Small intestine (tissue), 16 donors: ENCODE measurements around the gene FTSJ1. TPM values are rescaled to one million over a fixed set of nuclear protein-coding genes. Genes with fewer than 3 reads are reported as not detected.
"Not testable (repeated sequence)": the region's sequence is repeated elsewhere in the genome, so short reads cannot be mapped to it uniquely, and the experiment has no call there.

Source experiments
- DNase-seq, 2 donors: peaks; one replicate each; pipeline versions ENCODE4 v3.0.0 to v3.0.0-alpha.2; 2013
- FAIRE-seq: peaks from 2 replicates; lab custom pipeline; 2012; peaks lifted over from hg19 to GRCh38; lab: Jason Lieb, UNC
- H3K27ac ChIP-seq, 3 donors: one replicate each; pipeline ENCODE4 v1.5.1; 2013; ENCODE audit warnings: low read length in 2 of 3, mild to moderate bottlenecking in 2 of 3, control low read depth in 1 of 3, inconsistent platforms in 1 of 3, low read depth in 1 of 3, moderate library complexity in 1 of 3
- H3K27me3 ChIP-seq, 3 donors: one replicate each; pipeline ENCODE4 v1.6.1; 2013; ENCODE audit warnings: low read length in 3 of 3, inconsistent platforms in 1 of 3; ENCODE audit not compliant: control insufficient read depth in 3 of 3, insufficient read depth in 3 of 3
- H3K36me3 ChIP-seq, 3 donors: one replicate each; pipeline ENCODE4 v1.6.1; 2013; ENCODE audit warnings: low read length in 3 of 3, inconsistent platforms in 1 of 3, low read depth in 1 of 3, mild to moderate bottlenecking in 1 of 3, moderate library complexity in 1 of 3; ENCODE audit not compliant: control insufficient read depth in 3 of 3, insufficient read depth in 2 of 3
- H3K4me1 ChIP-seq, 3 donors: one replicate each; pipeline ENCODE4 v1.6.1; 2013; ENCODE audit warnings: low read length in 2 of 3, inconsistent platforms in 1 of 3, low read depth in 1 of 3, mild to moderate bottlenecking in 1 of 3, moderate library complexity in 1 of 3; ENCODE audit not compliant: control insufficient read depth in 3 of 3, insufficient read depth in 2 of 3
- H3K4me3 ChIP-seq, 3 donors: one replicate each; pipeline ENCODE4 v1.5.1; 2013; ENCODE audit warnings: low read length in 3 of 3, control low read depth in 1 of 3, inconsistent platforms in 1 of 3, low read depth in 1 of 3, mild to moderate bottlenecking in 1 of 3, moderate library complexity in 1 of 3
- H3K9me3 ChIP-seq, 2 donors: one replicate each; pipeline ENCODE4 v1.6.1; 2013; ENCODE audit warnings: low read depth in 1 of 2, low read length in 1 of 2; ENCODE audit not compliant: control insufficient read depth in 2 of 2, insufficient read depth in 1 of 2
- WGBS, 3 donors: extraction: QIAGEN DNeasy Blood & Tissue Kit; methylation state at CpG; one replicate each; pipeline ENCODE4 v1.1.7; 2013; 5-methylcytosine and 5-hydroxymethylcytosine counted together
- long read RNA-seq, 10 donors: transcript quantifications; one replicate each; lab custom pipeline, GENCODE V29; 2026
- polyA plus RNA-seq, 4 donors: library from polyadenylated mRNA; stranded (reverse) in 3 of 4; unstranded in 1 of 4; fragments of 200-250 nt in 3 of 4; fragments of 120-200 nt in 1 of 4; gene quantifications; one replicate each; pipeline versions ENCODE4 v1.2.1 to v1.2.3, GENCODE V29; 2013
- donor health status: healthy with polysubstance abuse.
- donor health status: control.
- donor health status: control.
- donor health status: Bipolar disorder and iron deficiency.
- donor health status: healthy.

The FTSJ1 gene
- 10 to 100 TPM; 13.4 to 32.9 (median 18.1) TPM for polyA plus RNA-seq
- long read RNA-seq, donor 1, partial matches to known transcripts: 0 of 3 reads
- long read RNA-seq, donor 1, other reads (novel, unspliced or antisense): 0 of 3 reads
- long read RNA-seq, donor 2, partial matches to known transcripts: 0 of 1 reads
- long read RNA-seq, donor 2, other reads (novel, unspliced or antisense): 0 of 1 reads
- long read RNA-seq, donor 3: 0 reads
- long read RNA-seq, donor 4, partial matches to known transcripts: 0 of 1 reads
- long read RNA-seq, donor 4, other reads (novel, unspliced or antisense): 0 of 1 reads
- long read RNA-seq, donor 5: 0 reads
- long read RNA-seq, donor 6, partial matches to known transcripts: 0 of 1 reads
- long read RNA-seq, donor 6, other reads (novel, unspliced or antisense): 0 of 1 reads
- long read RNA-seq, donor 7, partial matches to known transcripts: 0 of 1 reads
- long read RNA-seq, donor 7, other reads (novel, unspliced or antisense): 0 of 1 reads
- long read RNA-seq, donor 8, partial matches to known transcripts: 0 of 1 reads
- long read RNA-seq, donor 8, other reads (novel, unspliced or antisense): 0 of 1 reads
- long read RNA-seq, donor 9: 0 reads
- long read RNA-seq, donor 10, partial matches to known transcripts: 0 of 2 reads
- long read RNA-seq, donor 10, other reads (novel, unspliced or antisense): 0 of 2 reads

GRCh38 chrX:48475774-48476577, at the start of gene FTSJ1:
TSS of gene FTSJ1 (plus strand) at chrX:48476199. CDS start at chrX:48478048, 1,849 bp downstream.
- Histone ChIP-seq H3K4me3 (peak within 1 kb of the TSS; percentile 54 to 83 (median 63)), H3K9me3 (no peaks in the 10 kb centered on the region), H3K27ac (peak within 1 kb of the TSS; percentile 42 to 95 (median 61)), H3K36me3 (peaks cover 0 to 4% (median 2%) of the 10 kb centered on the region in 3 donors), H3K4me1 (no peaks in the 10 kb centered on the region), H3K27me3 (no peaks in the 10 kb centered on the region)
- FAIRE-seq (peak; percentile 71), DNase-seq (peak; percentile 88 to 91)
- WGBS, 3 donors: 0 to 39% (median 7%) methylated on average over 52 to 75 of the region's 75 CpGs

- no CpG with 5 or more reads among the region's 12 CpGs for WGBS, 3 donors
- not testable (repeated sequence) for H3K27me3 ChIP-seq, H3K36me3 ChIP-seq, H3K9me3 ChIP-seq, H3K4me3 ChIP-seq, H3K27ac ChIP-seq, FAIRE-seq, H3K4me1 ChIP-seq, DNase-seq
Measured at GRCh38 chrX:48427027-48427716, 48.8 kb upstream of the FTSJ1 start.

DNA sequence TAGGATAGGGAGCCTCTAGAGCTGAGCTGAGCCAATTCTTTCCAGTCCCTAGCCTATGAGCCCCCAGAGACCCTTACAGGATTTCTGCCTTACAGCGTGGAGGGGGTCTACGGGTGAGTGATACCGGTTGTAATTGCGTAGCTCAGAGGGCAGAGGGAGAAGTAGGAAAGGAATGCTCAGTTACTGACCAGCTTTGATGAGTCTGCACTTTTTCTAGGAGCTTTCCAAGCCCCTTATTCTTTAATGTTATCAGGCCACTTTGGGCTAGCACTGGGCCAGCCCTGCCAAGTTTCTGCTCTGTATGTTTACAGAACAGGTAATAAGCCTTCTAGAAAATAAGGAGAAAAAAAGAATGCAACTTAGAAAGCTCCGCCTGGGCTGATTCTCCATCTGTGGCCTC, 46.4 kb upstream of the FTSJ1 start:
- not testable (repeated sequence) for H3K27me3 ChIP-seq, H3K4me3 ChIP-seq, H3K9me3 ChIP-seq, H3K36me3 ChIP-seq, FAIRE-seq, H3K4me1 ChIP-seq, DNase-seq, H3K27ac ChIP-seq
- 71 to 88% (median 78%) methylated on average over 5 of the region's 5 CpGs for WGBS, 3 donors

DNA sequence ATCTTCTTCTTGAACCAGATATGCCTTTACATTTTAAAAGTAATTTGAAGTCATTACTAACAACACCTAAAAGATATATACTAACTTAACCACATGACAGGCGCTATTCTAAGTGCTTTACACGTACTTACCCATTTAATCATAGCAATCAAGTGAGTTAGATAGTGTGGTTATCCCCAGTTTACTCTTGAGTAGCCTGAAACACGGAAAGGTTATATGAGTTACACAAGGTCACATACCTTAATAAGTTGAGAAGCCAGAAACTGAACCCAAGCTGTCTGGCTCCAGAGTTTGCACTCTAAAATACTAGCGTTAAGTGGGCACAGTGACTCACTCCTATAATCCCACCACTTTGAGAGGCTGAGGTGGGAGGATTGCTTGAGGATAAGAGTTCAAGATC, 45.8 kb upstream of the FTSJ1 start:
- not testable (repeated sequence) for H3K36me3 ChIP-seq, H3K27me3 ChIP-seq, FAIRE-seq, DNase-seq, H3K4me1 ChIP-seq, H3K9me3 ChIP-seq, H3K27ac ChIP-seq, H3K4me3 ChIP-seq
- WGBS, 3 donors: 57 to 67% (median 59%) methylated on average over 4 of the region's 4 CpGs

- H3K27me3 ChIP-seq, FAIRE-seq, H3K36me3 ChIP-seq, H3K27ac ChIP-seq, H3K4me3 ChIP-seq, DNase-seq, H3K9me3 ChIP-seq, H3K4me1 ChIP-seq: not testable (repeated sequence)
- 58 to 75% (median 73%) methylated on average over 13 of the region's 13 CpGs for WGBS, 3 donors
Measured at GRCh38 chrX:48433713-48434112, 42.3 kb upstream of the FTSJ1 start.

- WGBS, 3 donors: 85 to 97% (median 94%) methylated on average over 6 of the region's 6 CpGs
- DNase-seq, FAIRE-seq: not testable (repeated sequence)
Measured at GRCh38 chrX:48447201-48447600, 28.8 kb upstream of the FTSJ1 start.

DNA sequence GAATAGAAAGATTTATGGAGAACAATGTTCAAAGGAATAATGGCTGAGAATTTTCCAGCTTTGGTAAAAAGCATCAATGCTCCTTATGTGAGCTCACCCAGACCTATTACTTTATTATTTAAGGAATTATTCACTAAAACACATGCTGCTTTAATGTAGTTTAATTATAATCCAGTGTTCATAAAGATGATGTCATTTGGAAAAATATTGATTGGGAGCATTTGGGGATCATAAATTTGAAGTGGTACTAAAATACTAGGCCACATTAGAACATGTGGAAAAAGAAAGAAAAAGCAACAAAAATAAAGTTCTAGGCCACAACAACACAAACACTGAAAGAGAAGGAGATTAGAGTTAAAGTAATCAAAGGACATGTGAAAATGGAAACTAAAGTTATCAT, 25.9 kb upstream of the FTSJ1 start:
- DNase-seq (no peak), FAIRE-seq (no peak)
- no peak overlapping the region for H3K4me3 ChIP-seq
- no peaks in the 10 kb centered on the region for H3K36me3 ChIP-seq
- H3K27ac ChIP-seq: no peak overlapping the region
- no peaks in the 10 kb centered on the region for H3K4me1 ChIP-seq
- H3K27me3 ChIP-seq: no peaks in the 10 kb centered on the region
- H3K9me3 ChIP-seq: no peaks in the 10 kb centered on the region

More at GRCh38 chrX:48447201-48447600, 28.8 kb upstream of the FTSJ1 start:
- not testable (repeated sequence) for H3K27ac ChIP-seq, H3K36me3 ChIP-seq, H3K27me3 ChIP-seq, H3K4me3 ChIP-seq, H3K4me1 ChIP-seq, H3K9me3 ChIP-seq

DNA sequence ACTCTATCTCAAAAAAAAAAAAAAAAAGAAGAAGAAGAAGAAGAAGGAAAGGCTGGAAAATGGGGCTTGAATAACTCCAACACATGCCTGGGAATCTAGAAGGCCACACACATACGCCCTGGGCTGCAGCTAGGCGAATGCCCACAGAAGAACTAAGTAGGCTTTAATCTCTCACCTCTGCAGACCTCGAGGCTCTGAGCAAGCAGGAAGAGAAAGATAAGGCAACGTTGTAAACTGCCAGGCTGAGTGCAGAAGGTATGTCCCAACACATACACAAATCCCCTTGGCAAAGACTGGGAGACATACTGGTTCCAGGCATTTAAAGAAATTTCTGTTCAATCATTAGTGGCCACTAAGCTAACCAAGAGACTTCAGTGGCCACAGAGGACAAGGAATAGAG, 24.3 kb upstream of the FTSJ1 start:
- no peaks in the 10 kb centered on the region for H3K36me3 ChIP-seq
- no peak overlapping the region for H3K27ac ChIP-seq
- no peaks in the 10 kb centered on the region for H3K4me1 ChIP-seq
- no peaks in the 10 kb centered on the region for H3K9me3 ChIP-seq
- 28 to 43% (median 30%) methylated on average over 4 of the region's 4 CpGs for WGBS, 3 donors
- H3K27me3 ChIP-seq: no peaks in the 10 kb centered on the region
- FAIRE-seq: no peak
- no peak overlapping the region for H3K4me3 ChIP-seq
- peak in 1 of 2 donors; percentile 33 for DNase-seq
